GM12878 (cell line): ENCODE results near the gene CHRM4.

Experiments used
- BACH1 ChIP-seq: fragments of 450-650 bp; IDR thresholded peaks from 2 replicates; pipeline ENCODE4 v1.6.1; 2017; ENCODE audit warnings: mild to moderate bottlenecking, borderline replicate concordance
- BRCA1 ChIP-seq: IDR thresholded peaks from 2 replicates; pipeline ENCODE4 v1.6.1; 2011; ENCODE audit warnings: low read depth, low read length, improper control_type of control experiment
- CHD1 ChIP-seq: IDR thresholded peaks from 2 replicates; pipeline ENCODE4 v1.6.1; 2012; ENCODE audit warnings: low read depth, low read length, improper control_type of control experiment
- CHD4 ChIP-seq: fragments of 200-600 bp; sonication (generic); IDR thresholded peaks from 2 replicates; pipeline ENCODE4 v1.6.1; 2016; ENCODE audit warnings: mild to moderate bottlenecking
- CTCF ChIP-seq, 3 experiments: IDR thresholded peaks in 2 of 3; conservative IDR thresholded peaks in 1 of 3; 2 replicates each; pipeline ENCODE4 v1.5.1; 2011; ENCODE audit warnings: low read depth in 3 of 3, low read length in 3 of 3, mild to moderate bottlenecking in 3 of 3, control low read depth in 2 of 3, moderate library complexity in 2 of 3, inconsistent platforms in 1 of 3, mixed read lengths in 1 of 3; ENCODE audit not compliant: control insufficient read depth in 2 of 3, insufficient read depth in 1 of 3; ENCODE audit errors: extremely low read depth in 1 of 3
- EZH2 ChIP-seq: IDR thresholded peaks from 2 replicates; pipeline ENCODE4 v1.6.1; 2012; ENCODE audit warnings: low read depth, mild to moderate bottlenecking, control low read depth, inconsistent platforms, low read length, borderline replicate concordance; ENCODE audit not compliant: control insufficient read depth
- PML ChIP-seq: IDR thresholded peaks from 2 replicates; pipeline ENCODE4 v1.6.1; 2012; ENCODE audit warnings: low read length, inconsistent platforms
- POLR2AphosphoS5 ChIP-seq: IDR thresholded peaks from 2 replicates; pipeline ENCODE4 v1.6.1; 2011; ENCODE audit warnings: mild to moderate bottlenecking, low read length, inconsistent platforms
- SMARCA5 ChIP-seq: fragments of 450-650 bp; IDR thresholded peaks from 2 replicates; pipeline ENCODE4 v1.6.1; 2017; ENCODE audit warnings: mild to moderate bottlenecking
- SP1 ChIP-seq: IDR thresholded peaks from one replicate; pipeline ENCODE4 v1.6.1; 2011; ENCODE audit warnings: low read depth, low read length
- STAT3 ChIP-seq: IDR thresholded peaks from 2 replicates; pipeline ENCODE4 v1.6.1; 2011; ENCODE audit warnings: low read depth, low read length, improper control_type of control experiment
- ZBED1 ChIP-seq: IDR thresholded peaks from 2 replicates; pipeline ENCODE4 v1.6.1; 2016; ENCODE audit warnings: borderline replicate concordance

GRCh38 chr11:46437122-46437689, 45.6 kb upstream of the CHRM4 start:
- no peak for TF ChIP-seq CHD1
- TF ChIP-seq STAT3 = no peak
- TF ChIP-seq POLR2AphosphoS5 = no peak
- TF ChIP-seq EZH2 = no peak
- no peak for TF ChIP-seq PML
- TF ChIP-seq SMARCA5 = no peak
- TF ChIP-seq BACH1 = no peak
- no peak for TF ChIP-seq BRCA1
- TF ChIP-seq ZBED1 = no peak
- TF ChIP-seq CTCF (IDR thresholded peaks at IDR 0.05 in 2 of 3, conservative IDR thresholded peaks at IDR 0.05 in 1 of 3; ENCODE audit: control insufficient read depth in 2 of 3, extremely low read depth in 1 of 3, insufficient read depth in 1 of 3, low read depth in 3 of 3, low read length in 3 of 3) = no peak
- no peak for TF ChIP-seq CHD4
- no peak for TF ChIP-seq SP1
